OCI-LY7 (cell line): ENCODE results near the gene GABARAPL1. TPM values are rescaled to one million over a fixed set of nuclear protein-coding genes. Genes with fewer than 3 reads are reported as not detected.

Experiments used
- BruUV-seq: library from RNA; stranded (reverse); fragments of 400-500 nt; replicated peaks from 2 replicates; lab custom pipeline; 2021; lab: Mats Ljungman, UMichigan
- CTCF ChIA-PET: fragments of 300-600 bp; sonication (Branson Sonifier 250); formaldehyde crosslinking; loops from one replicate; lab custom pipeline; 2022; ENCODE audit warnings: antibody characterized with exemption; ENCODE audit not compliant: unreplicated experiment; lab: Charles Lee
- POLR2A ChIA-PET: fragments of 300-600 bp; sonication (Branson Sonifier 250); formaldehyde crosslinking; loops from one replicate; lab custom pipeline; 2022; ENCODE audit warnings: antibody characterized with exemption; lab: Charles Lee
- DNase-seq: peaks from one replicate; pipeline ENCODE4 v3.0.0-alpha.2; 2015; ENCODE audit warnings: low spot score
- H2AFZ ChIP-seq: fragments of 200-600 bp; sonication (generic), shearing (Covaris generic); 2 replicates; pipeline ENCODE4 v1.6.1; 2014; ENCODE audit warnings: mild to moderate bottlenecking, antibody characterized with exemption, low read length, moderate library complexity
- H3K27ac ChIP-seq: fragments of 200-600 bp; sonication (generic); 2 replicates; pipeline ENCODE4 v1.5.1; 2014; ENCODE audit warnings: mixed run types, low read depth, mild to moderate bottlenecking, moderate library complexity, low read length, inconsistent platforms; ENCODE audit not compliant: poor library complexity, severe bottlenecking
- H3K36me3 ChIP-seq: fragments of 200-600 bp; sonication (generic); 2 replicates; pipeline ENCODE4 v1.6.1; 2014; ENCODE audit warnings: mild to moderate bottlenecking, antibody characterized with exemption, low read length, moderate library complexity, mixed read lengths; ENCODE audit not compliant: insufficient read depth
- H3K4me1 ChIP-seq: fragments of 200-600 bp; sonication (generic); 2 replicates; pipeline ENCODE4 v1.5.1; 2014; ENCODE audit warnings: mild to moderate bottlenecking, low read length; ENCODE audit not compliant: insufficient read depth, poor library complexity, severe bottlenecking
- H3K4me2 ChIP-seq: fragments of 200-600 bp; sonication (generic); 2 replicates; pipeline ENCODE4 v1.6.1; 2014; ENCODE audit warnings: mild to moderate bottlenecking, low read length
- H3K4me3 ChIP-seq: fragments of 200-600 bp; sonication (generic); 2 replicates; pipeline ENCODE4 v1.5.1; 2014; ENCODE audit warnings: mild to moderate bottlenecking, low read depth, low read length; ENCODE audit not compliant: poor library complexity, severe bottlenecking
- H3K79me2 ChIP-seq: fragments of 200-600 bp; sonication (generic); 2 replicates; pipeline ENCODE4 v1.6.1; 2016; ENCODE audit warnings: low read depth, mild to moderate bottlenecking, low read length, moderate library complexity, mixed read lengths; ENCODE audit not compliant: insufficient read depth
- H3K9me2 ChIP-seq: fragments of 200-600 bp; sonication (generic); 2 replicates; pipeline ENCODE4 v1.6.1; 2016; ENCODE audit warnings: mild to moderate bottlenecking, low read length, mixed read lengths; ENCODE audit not compliant: insufficient read depth
- H3K9me3 ChIP-seq: fragments of 200-600 bp; sonication (generic); 2 replicates; pipeline ENCODE4 v1.6.1; 2014; ENCODE audit warnings: mild to moderate bottlenecking, mixed run types, low read length, mixed read lengths
- H4K20me1 ChIP-seq: fragments of 200-600 bp; sonication (generic); 2 replicates; pipeline ENCODE4 v1.6.1; 2014; ENCODE audit warnings: mild to moderate bottlenecking, antibody characterized with exemption, low read length, moderate library complexity, mixed read lengths; ENCODE audit not compliant: insufficient read depth
- CTCF ChIP-seq: fragments of 200-600 bp; sonication (generic); conservative IDR thresholded peaks from 2 replicates; pipeline ENCODE4 v1.5.1; 2014; ENCODE audit warnings: mild to moderate bottlenecking, antibody characterized with exemption, low read length, moderate library complexity, mixed read lengths
- EZH2phosphoT487 ChIP-seq: fragments of 200-600 bp; sonication (generic); IDR thresholded peaks from 2 replicates; pipeline ENCODE4 v1.6.1; 2018; ENCODE audit warnings: low read depth, borderline replicate concordance, mild to moderate bottlenecking, mixed run types, antibody characterized with exemption, low read length, moderate library complexity, mixed read lengths
- intact Hi-C: fragments of 100-400 bp; cut with micrococcal nuclease; formaldehyde crosslinking; loops from one replicate; pipeline ENCODE4 v1.10.0; 2022; ENCODE audit not compliant: unreplicated experiment
- total RNA-seq, 2 experiments: library from RNA; depleted of rRNA in 1 of 2; stranded (reverse); fragments of >200 nt in 1 of 2; shearing (Covaris generic) in 1 of 2; gene quantifications; 2 replicates each; pipeline ENCODE4 v1.2.3, GENCODE V29; 2014 to 2022

GABARAPL1 gene
- total RNA-seq, 2 experiments from 2014 or later, result 34.2 to 52.4 TPM

DNA sequence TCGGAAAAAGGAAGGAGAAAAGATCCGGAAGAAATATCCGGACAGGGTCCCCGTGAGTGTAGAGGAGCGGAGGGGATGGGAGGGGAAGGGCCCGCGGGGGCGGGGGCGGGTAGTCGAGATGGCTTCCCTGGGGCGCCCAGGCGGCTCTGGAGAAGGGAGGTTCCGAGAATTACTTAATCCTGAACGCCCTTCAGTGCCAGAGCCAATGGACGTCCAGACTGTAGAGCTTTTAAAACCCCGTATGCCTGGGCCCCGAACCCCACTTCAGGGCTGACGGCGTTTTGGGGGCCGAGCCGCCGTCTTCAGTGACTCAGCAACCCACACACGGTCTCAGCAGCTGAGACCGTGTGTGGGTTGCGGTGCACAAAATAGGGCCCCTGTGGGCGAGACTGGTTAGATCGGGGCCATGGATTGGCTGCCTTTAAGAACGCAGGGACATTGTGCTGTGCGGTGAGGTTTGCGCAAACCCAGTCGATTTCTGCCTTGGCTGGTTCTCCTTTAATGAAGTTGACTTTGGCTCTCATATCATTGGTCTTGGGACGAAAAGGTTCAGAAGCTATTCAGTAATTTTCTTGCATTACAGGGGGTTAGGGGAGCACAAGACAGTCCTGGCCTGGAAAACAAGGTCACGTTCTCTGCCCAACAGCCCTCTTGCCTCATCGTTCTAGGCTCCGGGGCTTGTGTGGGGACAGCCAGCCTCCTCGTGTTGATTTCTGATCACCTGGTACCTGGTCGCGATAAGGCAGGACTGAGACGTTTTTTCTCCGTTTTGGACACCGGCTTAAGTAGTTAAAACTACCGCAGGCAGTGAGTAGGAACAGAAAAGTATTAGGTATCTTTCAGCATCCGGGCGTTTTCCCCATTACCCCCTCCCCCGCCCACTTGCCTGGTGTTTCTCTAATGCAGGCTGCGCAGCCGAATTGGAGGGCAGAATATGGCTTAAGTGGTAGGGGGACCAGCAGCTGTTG, 775 bp downstream of the GABARAPL1 start:
- no peak for TF ChIP-seq EZH2phosphoT487
- TF ChIP-seq CTCF, result no peak
- Histone ChIP-seq H3K4me1 (peaks cover 17% of the 10 kb centered on the region), H3K79me2 (peaks cover 50% of the 10 kb centered on the region), H3K36me3 (peaks cover 39% of the 10 kb centered on the region), H3K4me2 (peak overlapping the region; percentile 78), H3K27ac (peak overlapping the region; percentile 86), H3K4me3 (peak overlapping the region; percentile 98), H3K9me2 (no peaks in the 10 kb centered on the region), H4K20me1 (no peaks in the 10 kb centered on the region), H3K9me3 (no peaks in the 10 kb centered on the region), H2AFZ (peak overlapping the region; percentile 68)
- ChIA-PET CTCF (interaction anchor here (0.6 to 1.3 kb wide), 3 partner anchors 9 to 60 kb away, joined by 3 read pairs; no protein-coding TSS in a partner anchor), POLR2A (interaction anchor here (0.7 to 5.9 kb wide), 15 partner anchors 8 to 188 kb away, joined by 3 to 59 read pairs (median 4); partner anchors contain the start of gene OLR1)
- intact Hi-C loops, result loop anchor here (1.0 to 5.0 kb wide), 3 partner anchors 14 to 1809 kb away; no protein-coding TSS in a partner anchor
- no TSS peak for BruUV-seq
- DNase-seq, result peak; percentile 74

GRCh38 chr12:10214136-10214894, 1.6 kb downstream of the GABARAPL1 start:
- Histone ChIP-seq H3K79me2 (peaks cover 50% of the 10 kb centered on the region), H3K36me3 (peaks cover 46% of the 10 kb centered on the region), H3K4me3 (peak overlapping the region; percentile 98), H3K9me3 (no peaks in the 10 kb centered on the region), H3K9me2 (no peaks in the 10 kb centered on the region), H2AFZ (peak overlapping the region; percentile 68; the same call in 1 of the 2 replicates), H3K4me1 (peaks cover 17% of the 10 kb centered on the region), H4K20me1 (no peaks in the 10 kb centered on the region), H3K4me2 (peak overlapping the region; percentile 78), H3K27ac (peak overlapping the region; percentile 86)
- intact Hi-C loops, result loop anchor here (1.0 to 5.0 kb wide), 2 partner anchors 13 to 1808 kb away; no protein-coding TSS in a partner anchor
- CTCF ChIA-PET, result interaction anchor here (0.6 to 1.3 kb wide), 4 partner anchors 8 to 61 kb away, joined by 3 to 4 read pairs (median 3); no protein-coding TSS in a partner anchor
- TF ChIP-seq CTCF, result 0 out of 2 replicates have a peak, but pooled peaks have one; percentile 14
- no peak for TF ChIP-seq EZH2phosphoT487
- POLR2A ChIA-PET, result interaction anchor here (0.7 to 5.9 kb wide), 10 partner anchors 9 to 187 kb away, joined by 3 to 59 read pairs (median 5); no protein-coding TSS in a partner anchor
- DNase-seq, result no peak
- BruUV-seq, result TSS peak; percentile 77
